BE2C (cell line): ENCODE results near the gene KIF16B.
A peak's percentile ranks its signal among the peaks of the same experiment; 100 is the strongest.

Experiments used
- DNase-seq: peaks from one replicate; pipeline ENCODE4 v3.0.0-alpha.2; 2020
- H3K27me3 ChIP-seq: fragments of 250-450 bp; sonication (Bioruptor Pico); 2 replicates; pipeline ENCODE4 v1.5.1; 2020; ENCODE audit warnings: mild to moderate bottlenecking
- H3K36me3 ChIP-seq: fragments of 250-450 bp; sonication (Bioruptor Pico); 2 replicates; pipeline ENCODE4 v1.5.1; 2020; ENCODE audit warnings: mild to moderate bottlenecking
- H3K4me1 ChIP-seq: fragments of 250-450 bp; sonication (Bioruptor Pico); 2 replicates; pipeline ENCODE4 v1.5.1; 2020
- H3K4me3 ChIP-seq: 2 replicates; pipeline ENCODE4 v1.5.1; 2011; ENCODE audit warnings: low read depth, low read length
- H3K9me3 ChIP-seq: fragments of 250-450 bp; sonication (Bioruptor Pico); 2 replicates; pipeline ENCODE4 v1.5.1; 2020
- TF ChIP-seq, protein P1 (sequence below): IDR thresholded peaks from 2 replicates; pipeline ENCODE4 v1.5.1; 2012; ENCODE audit warnings: mild to moderate bottlenecking, low read depth, low read length

KIF16B gene

DNA sequence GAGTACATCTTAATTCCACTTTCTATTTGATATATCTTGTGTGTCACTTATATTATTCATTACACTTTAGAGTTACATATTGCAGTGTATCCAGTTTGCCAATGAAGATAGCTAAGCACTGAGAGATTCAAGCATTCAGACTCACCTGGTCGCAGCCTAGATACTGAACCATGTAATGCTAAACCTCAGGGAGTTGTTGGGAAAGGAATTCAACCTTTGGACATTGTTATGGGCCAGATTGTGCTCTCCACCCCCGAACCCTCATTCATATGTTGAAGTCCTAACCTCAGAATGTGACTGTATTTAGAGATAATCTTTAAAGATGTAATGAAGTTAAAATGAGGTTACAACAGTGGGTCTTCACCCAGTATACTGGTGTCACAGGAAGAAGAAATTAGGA, 13.8 kb upstream of the KIF16B start:
- no peaks in the 10 kb centered on the region for H3K27me3 ChIP-seq
- no peaks in the 10 kb centered on the region for H3K4me1 ChIP-seq
- no peak overlapping the region for H3K4me3 ChIP-seq
- H3K36me3 ChIP-seq, result no peaks in the 10 kb centered on the region
- no peaks in the 10 kb centered on the region for H3K9me3 ChIP-seq
- TF ChIP-seq, protein P1, sequence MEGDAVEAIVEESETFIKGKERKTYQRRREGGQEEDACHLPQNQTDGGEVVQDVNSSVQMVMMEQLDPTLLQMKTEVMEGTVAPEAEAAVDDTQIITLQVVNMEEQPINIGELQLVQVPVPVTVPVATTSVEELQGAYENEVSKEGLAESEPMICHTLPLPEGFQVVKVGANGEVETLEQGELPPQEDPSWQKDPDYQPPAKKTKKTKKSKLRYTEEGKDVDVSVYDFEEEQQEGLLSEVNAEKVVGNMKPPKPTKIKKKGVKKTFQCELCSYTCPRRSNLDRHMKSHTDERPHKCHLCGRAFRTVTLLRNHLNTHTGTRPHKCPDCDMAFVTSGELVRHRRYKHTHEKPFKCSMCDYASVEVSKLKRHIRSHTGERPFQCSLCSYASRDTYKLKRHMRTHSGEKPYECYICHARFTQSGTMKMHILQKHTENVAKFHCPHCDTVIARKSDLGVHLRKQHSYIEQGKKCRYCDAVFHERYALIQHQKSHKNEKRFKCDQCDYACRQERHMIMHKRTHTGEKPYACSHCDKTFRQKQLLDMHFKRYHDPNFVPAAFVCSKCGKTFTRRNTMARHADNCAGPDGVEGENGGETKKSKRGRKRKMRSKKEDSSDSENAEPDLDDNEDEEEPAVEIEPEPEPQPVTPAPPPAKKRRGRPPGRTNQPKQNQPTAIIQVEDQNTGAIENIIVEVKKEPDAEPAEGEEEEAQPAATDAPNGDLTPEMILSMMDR, result no peak
- DNase-seq, result no peak

DNA sequence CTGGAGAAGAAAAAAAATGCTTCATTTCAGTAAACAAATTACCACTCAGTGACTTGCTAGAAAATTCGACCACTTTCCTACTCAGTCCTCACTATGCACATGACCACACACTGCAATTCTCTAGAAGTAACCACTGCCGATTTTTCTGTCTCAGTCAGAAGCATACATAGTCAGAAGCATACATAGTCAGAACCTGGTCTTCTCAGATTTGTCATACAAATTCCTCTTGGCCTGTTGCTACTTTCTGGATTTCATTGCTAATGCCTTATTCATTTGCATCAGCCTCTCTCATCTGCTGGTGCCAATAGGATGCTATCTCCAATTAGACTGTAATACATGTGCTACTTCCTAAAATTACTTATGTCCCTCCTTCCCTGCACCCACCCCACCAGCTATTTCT, 10.2 kb upstream of the KIF16B start:
- TF ChIP-seq, protein P1, result no peak
- Histone ChIP-seq H3K4me3 (no peak overlapping the region), H3K27me3 (no peaks in the 10 kb centered on the region), H3K36me3 (no peaks in the 10 kb centered on the region), H3K4me1 (peaks cover 7% of the 10 kb centered on the region; the same call in 1 of the 2 replicates), H3K9me3 (no peaks in the 10 kb centered on the region)
- no peak for DNase-seq

DNA sequence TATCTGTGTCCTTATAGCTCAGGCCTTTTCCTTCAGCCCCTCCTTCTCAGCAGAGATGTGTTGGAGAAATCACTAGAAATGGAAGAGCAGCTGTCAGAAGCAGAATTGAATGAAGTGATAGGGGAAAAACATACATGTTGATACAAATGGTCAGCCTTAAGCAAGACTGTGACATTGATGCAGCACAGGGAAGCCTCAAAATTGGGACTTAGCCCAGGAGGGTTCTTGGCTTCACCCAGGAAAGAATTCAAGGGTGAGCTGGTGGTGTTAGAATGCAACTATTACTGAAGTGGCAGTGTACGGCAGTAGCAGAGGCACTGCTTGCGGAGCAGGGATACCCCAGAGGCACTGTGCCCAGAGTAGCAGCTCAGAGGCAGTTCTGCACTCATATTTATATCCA, 8.0 kb upstream of the KIF16B start:
- no peak overlapping the region for H3K4me3 ChIP-seq
- H3K36me3 ChIP-seq, result no peaks in the 10 kb centered on the region
- TF ChIP-seq, protein P1, result no peak
- no peak for DNase-seq
- no peaks in the 10 kb centered on the region for H3K27me3 ChIP-seq
- H3K4me1 ChIP-seq, result peaks cover 7% of the 10 kb centered on the region; the same call in 1 of the 2 replicates
- H3K9me3 ChIP-seq, result no peaks in the 10 kb centered on the region

DNA sequence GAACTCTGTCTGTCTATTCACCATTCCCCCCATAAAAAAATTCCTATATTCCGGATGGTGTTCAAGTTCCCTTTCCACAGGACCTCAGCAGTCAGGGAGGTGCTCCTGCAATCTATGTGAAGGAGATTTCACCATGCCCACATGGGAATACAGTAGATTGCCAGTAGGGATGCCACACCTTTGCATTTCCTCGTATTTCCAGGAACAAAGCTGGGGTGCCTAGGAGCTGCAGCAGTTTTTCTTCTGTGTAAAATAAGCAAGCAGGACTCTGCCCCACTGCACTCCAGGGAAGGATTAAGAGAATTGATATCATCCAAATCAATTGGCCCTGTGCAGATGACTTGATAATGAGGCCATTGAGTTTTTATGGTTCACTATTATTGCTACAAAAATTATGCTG, 7.4 kb upstream of the KIF16B start:
- Histone ChIP-seq H3K4me3 (no peak overlapping the region), H3K36me3 (no peaks in the 10 kb centered on the region), H3K27me3 (no peaks in the 10 kb centered on the region), H3K9me3 (no peaks in the 10 kb centered on the region), H3K4me1 (peaks cover 7% of the 10 kb centered on the region; the same call in 1 of the 2 replicates)
- TF ChIP-seq, protein P1, result no peak
- DNase-seq, result no peak

DNA sequence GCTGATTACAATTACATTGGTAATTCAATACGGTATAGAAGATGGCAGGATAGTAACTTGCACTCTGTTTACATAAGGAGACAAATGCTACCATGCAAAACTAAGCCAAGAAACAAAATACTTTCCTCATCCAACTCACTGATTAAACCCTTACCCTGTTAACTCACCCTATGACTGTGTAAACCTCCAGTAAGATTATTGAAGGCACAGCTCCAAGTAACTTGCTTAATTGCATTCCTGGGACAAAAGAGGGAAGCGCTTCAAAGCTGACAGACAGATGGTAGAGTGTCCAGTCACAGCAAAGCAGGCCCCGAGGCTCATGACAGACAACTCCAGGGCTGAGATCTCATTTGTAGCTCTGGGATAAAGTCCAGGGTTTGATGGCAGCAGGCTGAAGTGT, 6.9 kb upstream of the KIF16B start:
- H3K4me3 ChIP-seq, result no peak overlapping the region
- H3K27me3 ChIP-seq, result no peaks in the 10 kb centered on the region
- H3K4me1 ChIP-seq, result peaks cover 7% of the 10 kb centered on the region; the same call in 1 of the 2 replicates
- H3K9me3 ChIP-seq, result no peaks in the 10 kb centered on the region
- H3K36me3 ChIP-seq, result no peaks in the 10 kb centered on the region
- DNase-seq, result peak; percentile 24
- TF ChIP-seq, protein P1, result no peak

DNA sequence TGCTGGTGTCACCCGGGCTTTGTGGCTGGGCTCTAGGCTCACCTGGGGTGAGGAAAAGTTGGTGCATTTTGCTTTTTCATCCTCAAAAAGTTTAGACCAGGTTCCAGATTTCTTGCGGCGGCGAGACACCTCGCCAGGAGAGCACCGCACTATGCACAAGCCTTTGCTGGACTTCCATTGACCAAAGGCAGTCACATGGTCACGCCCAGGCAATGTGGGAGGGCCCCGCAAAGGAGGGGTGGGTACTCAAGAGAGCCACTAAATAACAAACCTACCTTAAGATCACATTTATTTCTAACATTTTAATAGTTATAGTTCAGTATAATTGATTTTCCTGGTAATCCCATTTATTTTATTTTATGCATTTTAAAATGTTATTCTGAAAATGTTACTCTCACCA, 3.0 kb upstream of the KIF16B start:
- H3K9me3 ChIP-seq, result no peaks in the 10 kb centered on the region
- H3K4me1 ChIP-seq, result peaks cover 7% of the 10 kb centered on the region; the same call in 1 of the 2 replicates
- TF ChIP-seq, protein P1, result no peak
- DNase-seq, result no peak
- H3K4me3 ChIP-seq, result no peak overlapping the region
- H3K36me3 ChIP-seq, result no peaks in the 10 kb centered on the region
- H3K27me3 ChIP-seq, result no peaks in the 10 kb centered on the region
